Neutrophil (primary cell): ENCODE data around the gene KRT16.
A peak's percentile ranks its signal among the peaks of the same experiment; 100 is the strongest.
"Not testable (repeated sequence)": the region's sequence is repeated elsewhere in the genome, so short reads cannot be mapped to it uniquely, and the experiment has no call there.

ENCODE experiments used
- H3K27ac ChIP-seq: fragments of 200-600 bp; sonication (generic); 2 replicates; pipeline ENCODE4 v1.5.1; 2016; ENCODE audit warnings: mild to moderate bottlenecking, moderate library complexity
- H3K27me3 ChIP-seq: fragments of 200-600 bp; sonication (generic); 2 replicates; pipeline ENCODE4 v1.6.0; 2016; ENCODE audit warnings: mild to moderate bottlenecking
- H3K36me3 ChIP-seq: fragments of 200-600 bp; sonication (generic); 2 replicates; pipeline ENCODE4 v1.5.1; 2017
- H3K4me1 ChIP-seq, 2 experiments: fragments of 200-600 bp in 1 of 2; sonication (generic) in 1 of 2; 1 replicate in 1 of 2; 2 replicates in 1 of 2; pipeline versions ENCODE4 v1.5.1 to v1.6.1; 2013 to 2016; ENCODE audit warnings: low read depth in 1 of 2, low read length in 1 of 2, mild to moderate bottlenecking in 1 of 2, moderate library complexity in 1 of 2; ENCODE audit not compliant: control insufficient read depth in 1 of 2, insufficient read depth in 1 of 2
- H3K4me3 ChIP-seq, 2 experiments: fragments of 200-600 bp in 1 of 2; sonication (generic) in 1 of 2; 1 replicate in 1 of 2; 2 replicates in 1 of 2; pipeline ENCODE4 v1.5.1; 2013 to 2016; ENCODE audit warnings: low read depth in 1 of 2, low read length in 1 of 2, mild to moderate bottlenecking in 1 of 2, moderate library complexity in 1 of 2
- H3K9me3 ChIP-seq: fragments of 200-600 bp; sonication (generic); 2 replicates; pipeline ENCODE4 v1.5.1; 2016
- CTCF ChIP-seq: fragments of 200-600 bp; sonication (generic); IDR thresholded peaks from 2 replicates; pipeline ENCODE4 v1.5.1; 2016; ENCODE audit warnings: antibody characterized with exemption

The KRT16 gene

GRCh38 chr17:41578538-41578937 lies 34.0 kb downstream of the KRT16 start:
- Histone ChIP-seq H3K36me3 (no peaks in the 10 kb centered on the region), H3K9me3 (no peaks in the 10 kb centered on the region), H3K27me3 (peaks cover 7% of the 10 kb centered on the region), H3K4me1 (peaks cover 3 to 4% of the 10 kb centered on the region in 2 experiments), H3K4me3 (no peak overlapping the region), H3K27ac (no peak overlapping the region)
- TF ChIP-seq CTCF = no peak

DNA sequence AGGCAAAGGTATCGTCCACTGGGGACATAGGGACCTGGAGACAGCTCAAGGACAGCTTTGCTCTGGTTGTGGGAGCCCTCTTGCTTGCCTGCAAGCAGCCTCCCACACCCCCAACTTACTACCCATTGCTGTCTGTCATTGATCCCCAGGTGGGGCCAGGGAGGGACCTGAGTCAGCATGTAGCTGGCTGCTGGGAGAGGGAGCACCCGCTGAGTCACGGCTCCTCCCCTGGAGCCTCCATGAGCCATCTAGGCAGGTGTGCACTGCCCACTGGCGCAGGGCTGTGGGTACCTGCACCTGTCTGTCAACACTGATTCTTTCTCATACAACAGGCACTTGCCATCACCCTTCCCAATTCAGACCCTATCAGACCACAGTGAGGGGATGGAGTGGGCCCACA lies 35.8 kb downstream of the KRT16 start:
- peaks cover 25% of the 10 kb centered on the region for H3K27me3 ChIP-seq
- H3K4me3 ChIP-seq, H3K36me3 ChIP-seq, H3K27ac ChIP-seq, H3K4me1 ChIP-seq, H3K9me3 ChIP-seq: not testable (repeated sequence)

- Histone ChIP-seq H3K27ac (no peak overlapping the region), H3K4me3 (no peak overlapping the region), H3K9me3 (no peaks in the 10 kb centered on the region), H3K4me1 (peaks cover 3 to 4% of the 10 kb centered on the region in 2 experiments), H3K27me3 (peaks cover 38% of the 10 kb centered on the region), H3K36me3 (no peaks in the 10 kb centered on the region)
- no peak for TF ChIP-seq CTCF
Measured at GRCh38 chr17:41575336-41575735, 37.2 kb downstream of the KRT16 start.

- H3K36me3 ChIP-seq = no peaks in the 10 kb centered on the region
- no peaks in the 10 kb centered on the region for H3K4me1 ChIP-seq
- H3K27me3 ChIP-seq = peaks cover 53% of the 10 kb centered on the region
- peaks cover 10% of the 10 kb centered on the region for H3K9me3 ChIP-seq
- TF ChIP-seq CTCF = no peak
- H3K27ac ChIP-seq = no peak within 1 kb of the TSS
- no peak within 1 kb of the TSS for H3K4me3 ChIP-seq
Measured at GRCh38 chr17:41571561-41572434, 40.8 kb downstream of the KRT16 start, which contains the start of gene KRT9. Gene KRT9 (minus strand): TSS chr17:41572059. CDS start chr17:41571992, 67 bp downstream.

GRCh38 chr17:41567317-41567716 lies 45.2 kb downstream of the KRT16 start:
- Histone ChIP-seq H3K4me1 (no peaks in the 10 kb centered on the region), H3K27me3 (peaks cover 50% of the 10 kb centered on the region), H3K4me3 (no peak overlapping the region), H3K9me3 (peaks cover 14% of the 10 kb centered on the region), H3K36me3 (no peaks in the 10 kb centered on the region), H3K27ac (peak overlapping the region; percentile 82)
- no peak for TF ChIP-seq CTCF

- Histone ChIP-seq H3K4me3 (no peak overlapping the region), H3K9me3 (peaks cover 14% of the 10 kb centered on the region), H3K4me1 (no peaks in the 10 kb centered on the region), H3K36me3 (no peaks in the 10 kb centered on the region), H3K27me3 (peaks cover 46% of the 10 kb centered on the region), H3K27ac (no peak overlapping the region)
- no peak for TF ChIP-seq CTCF
Measured at GRCh38 chr17:41565338-41565737, 47.2 kb downstream of the KRT16 start.
